NCI-H345 treated with DMSO at 0.1 percent for 48 hours (cell line): ENCODE measurements around the gene GALNT10.
A peak's percentile ranks its signal among the peaks of the same experiment; 100 is the strongest.

Experiments
- DNase-seq: peaks from one replicate; lab custom pipeline; 2025; ENCODE audit not compliant: unreplicated experiment; lab: John Stamatoyannopoulos, UW

The GALNT10 gene

GRCh38 chr5:154373326-154373725, 182.8 kb downstream of the GALNT10 start:
- DNase-seq, result no peak

- no peak for DNase-seq
Observed at GRCh38 chr5:154373729-154374179, 183.2 kb downstream of the GALNT10 start.

- no peak for DNase-seq
Observed at GRCh38 chr5:154374264-154374663, 183.7 kb downstream of the GALNT10 start.

GRCh38 chr5:154375329-154376008, 184.9 kb downstream of the GALNT10 start:
- DNase-seq, result no peak

GRCh38 chr5:154376481-154376880, 185.9 kb downstream of the GALNT10 start:
- no peak for DNase-seq

- no peak for DNase-seq
Observed at GRCh38 chr5:154377754-154378533, 187.4 kb downstream of the GALNT10 start.

GRCh38 chr5:154380263-154380662, 189.7 kb downstream of the GALNT10 start:
- no peak for DNase-seq

GRCh38 chr5:154384480-154385235, 194.1 kb downstream of the GALNT10 start:
- peak; percentile 61 for DNase-seq

GRCh38 chr5:154385236-154385512, 194.6 kb downstream of the GALNT10 start:
- no peak for DNase-seq

- DNase-seq, result no peak
Observed at GRCh38 chr5:154386952-154387629, 196.6 kb downstream of the GALNT10 start.

GRCh38 chr5:154388842-154389241, 198.3 kb downstream of the GALNT10 start:
- no peak for DNase-seq

- DNase-seq, result no peak
Observed at GRCh38 chr5:154390096-154390495, 199.6 kb downstream of the GALNT10 start.

GRCh38 chr5:154390746-154391359, 200.3 kb downstream of the GALNT10 start:
- peak; percentile 2 for DNase-seq

GRCh38 chr5:154391788-154392187, 201.3 kb downstream of the GALNT10 start:
- DNase-seq, result no peak

GRCh38 chr5:154393850-154394249, 203.3 kb downstream of the GALNT10 start:
- DNase-seq, result no peak

GRCh38 chr5:154394307-154394706, 203.8 kb downstream of the GALNT10 start:
- no peak for DNase-seq

GRCh38 chr5:154395407-154396106, 205.0 kb downstream of the GALNT10 start:
- DNase-seq, result peak; percentile 33

GRCh38 chr5:154396128-154396527, 205.6 kb downstream of the GALNT10 start:
- no peak for DNase-seq

- peak; percentile 59 for DNase-seq
Observed at GRCh38 chr5:154397652-154398406, 207.3 kb downstream of the GALNT10 start.

GRCh38 chr5:154400678-154401077, 210.1 kb downstream of the GALNT10 start:
- no peak for DNase-seq
